HG03432 (cell line): ENCODE measurements around the gene AKR1E2.

Experiments
- ATAC-seq: cut with Tn5 transposase; IDR thresholded peaks from one replicate; pipeline ENCODE4 v1.9.1; 2021; ENCODE audit warnings: mild to moderate bottlenecking, moderate library complexity; ENCODE audit not compliant: unreplicated experiment

The AKR1E2 gene

GRCh38 chr10:4843525-4844180 is 17.6 kb downstream of the AKR1E2 start:
- no peak for ATAC-seq

DNA sequence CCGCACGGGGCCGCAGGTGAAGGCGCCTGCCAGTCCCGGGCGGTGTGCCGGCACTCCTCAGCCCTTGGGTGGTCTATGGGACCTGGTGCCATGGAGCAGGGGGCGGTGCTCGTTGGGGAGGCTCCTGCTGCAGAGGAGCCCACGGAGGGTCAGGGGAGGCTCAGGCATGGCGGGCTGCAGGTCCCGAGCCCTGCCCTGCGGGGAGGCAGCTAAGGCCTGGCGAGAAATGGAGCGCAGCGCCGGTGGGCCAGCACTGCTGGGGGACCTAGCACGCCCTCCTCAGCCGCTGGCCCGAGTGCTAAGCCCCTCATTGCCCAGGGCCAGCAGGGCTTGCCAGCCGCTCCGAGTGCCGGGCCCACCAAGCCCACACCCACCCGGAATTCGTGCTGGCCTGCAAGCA is 18.9 kb downstream of the AKR1E2 start:
- no peak for ATAC-seq

DNA sequence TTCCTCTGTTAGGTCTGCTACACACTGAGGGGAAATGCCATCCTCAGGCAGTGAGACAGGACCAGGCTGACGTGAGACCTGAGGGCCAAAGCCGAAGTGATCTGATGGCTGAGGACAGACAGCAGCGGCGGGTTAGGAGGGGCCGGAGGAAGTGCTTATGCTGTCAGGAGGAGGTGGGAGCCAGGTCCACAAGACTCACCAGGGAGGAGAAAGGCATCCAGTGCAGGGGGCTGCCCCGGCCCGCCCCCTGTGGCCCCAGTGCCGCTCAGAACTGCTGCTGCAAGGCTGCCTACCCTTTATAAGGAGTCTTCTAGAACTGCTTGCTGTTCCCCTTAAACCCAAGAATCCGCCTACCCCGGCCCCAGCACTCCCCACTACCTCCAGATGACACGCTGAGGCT is 19.8 kb downstream of the AKR1E2 start:
- no peak for ATAC-seq

DNA sequence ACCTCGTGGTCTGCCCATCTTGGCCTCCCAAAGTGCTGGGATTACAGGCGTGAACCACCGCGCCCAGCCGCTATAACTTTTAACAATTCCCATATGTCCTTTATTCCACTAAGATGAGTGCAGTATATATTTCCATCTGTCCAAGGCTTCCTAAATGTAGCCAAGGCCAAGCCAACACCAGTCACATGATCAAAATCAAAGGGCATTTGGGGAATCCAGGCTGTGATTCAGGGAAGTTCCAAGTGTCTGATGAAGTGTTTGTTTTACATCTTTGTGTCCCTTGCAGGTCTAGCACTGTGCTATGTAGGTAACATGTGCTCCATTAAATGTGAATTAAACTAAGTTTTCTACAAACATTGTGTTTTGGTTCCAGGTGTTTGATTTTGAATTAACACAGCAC is 20.8 kb downstream of the AKR1E2 start:
- ATAC-seq = no peak

DNA sequence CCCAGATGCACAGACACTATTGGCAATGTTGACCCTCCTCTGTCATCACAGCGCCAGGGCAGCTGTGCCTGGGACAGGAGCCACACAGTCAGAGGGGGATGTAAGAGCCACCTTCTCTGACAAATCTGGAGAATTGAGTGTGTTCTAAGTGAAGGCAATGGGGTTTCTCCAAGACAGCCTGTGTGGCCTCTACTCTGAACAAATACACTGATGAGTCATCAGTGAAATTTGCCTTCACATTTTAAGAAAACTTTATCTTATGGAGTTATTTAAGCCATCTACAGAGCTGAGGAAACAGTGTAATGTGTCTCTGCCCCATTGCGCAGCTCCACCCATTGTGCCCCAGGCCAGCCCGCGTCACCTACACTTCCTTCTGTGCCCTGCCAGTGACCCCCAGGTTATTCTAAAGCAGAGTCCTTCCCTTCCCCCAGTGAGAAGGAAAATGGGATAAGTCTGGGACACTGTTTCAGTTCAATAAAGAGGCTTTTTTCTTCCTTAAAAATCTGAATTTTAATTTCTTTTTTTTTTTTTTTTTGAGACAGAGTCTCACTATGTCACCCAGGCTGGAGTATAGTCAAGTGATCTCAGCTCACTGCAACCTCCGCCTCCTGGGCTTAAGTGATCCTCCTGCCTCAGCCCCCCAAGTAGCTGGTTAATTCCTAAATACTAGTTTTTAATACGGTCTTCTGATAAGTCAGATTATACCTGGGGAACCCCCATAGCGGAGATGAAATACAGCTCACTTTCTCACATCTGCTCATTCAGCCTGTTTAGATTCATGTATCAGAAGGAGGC is 21.8 kb downstream of the AKR1E2 start:
- ATAC-seq = no peak

- peak; percentile 32 for ATAC-seq
Observed at GRCh38 chr10:4848356-4849041, 22.5 kb downstream of the AKR1E2 start.

- ATAC-seq = no peak
Observed at GRCh38 chr10:4849042-4849402, 23.0 kb downstream of the AKR1E2 start.

- ATAC-seq = peak; percentile 87
Observed at GRCh38 chr10:4849555-4850242, 23.7 kb downstream of the AKR1E2 start.

- ATAC-seq = no peak
Observed at GRCh38 chr10:4850397-4850796, 24.4 kb downstream of the AKR1E2 start.

DNA sequence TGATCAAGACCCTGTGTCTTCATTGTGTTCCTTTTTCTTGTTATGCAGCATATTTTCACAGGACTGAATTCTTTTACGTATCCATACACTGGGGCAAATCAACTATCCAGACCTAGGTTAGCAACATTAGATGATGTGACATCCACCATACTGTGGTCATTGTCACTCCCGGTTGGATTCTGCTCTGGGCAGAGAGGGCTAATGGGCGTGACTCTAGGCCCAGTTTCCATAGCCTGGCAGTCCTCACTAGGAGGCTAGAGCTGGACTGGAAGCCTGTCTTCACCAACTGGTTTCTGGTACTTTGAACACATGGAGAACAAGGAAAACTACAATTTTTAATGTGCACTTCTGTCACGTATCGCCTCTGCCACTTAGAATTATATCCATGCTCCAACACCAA is 25.2 kb downstream of the AKR1E2 start:
- ATAC-seq = no peak

GRCh38 chr10:4851846-4852245 is 25.8 kb downstream of the AKR1E2 start:
- ATAC-seq = no peak

GRCh38 chr10:4865945-4866661 is 40.1 kb downstream of the AKR1E2 start:
- ATAC-seq = no peak

DNA sequence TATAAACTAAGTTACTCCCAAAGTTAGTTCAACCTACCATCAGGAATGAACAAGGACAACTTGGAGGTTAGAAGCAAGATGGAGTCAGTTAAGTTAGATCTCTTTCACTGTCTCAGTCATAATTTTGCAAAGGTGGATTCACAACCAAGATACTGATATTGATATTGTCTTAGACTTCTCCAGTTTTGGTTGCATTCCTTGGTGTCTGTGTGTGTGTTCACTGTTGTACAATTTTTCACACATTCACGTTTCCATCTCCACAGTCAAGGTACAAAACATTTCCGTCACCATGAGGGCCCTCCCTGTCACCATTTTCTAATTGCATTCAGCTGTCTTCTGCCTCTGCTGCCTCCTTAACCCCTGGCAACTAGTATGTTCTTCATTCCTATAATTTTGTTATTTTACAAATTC is 41.1 kb downstream of the AKR1E2 start:
- ATAC-seq = no peak

DNA sequence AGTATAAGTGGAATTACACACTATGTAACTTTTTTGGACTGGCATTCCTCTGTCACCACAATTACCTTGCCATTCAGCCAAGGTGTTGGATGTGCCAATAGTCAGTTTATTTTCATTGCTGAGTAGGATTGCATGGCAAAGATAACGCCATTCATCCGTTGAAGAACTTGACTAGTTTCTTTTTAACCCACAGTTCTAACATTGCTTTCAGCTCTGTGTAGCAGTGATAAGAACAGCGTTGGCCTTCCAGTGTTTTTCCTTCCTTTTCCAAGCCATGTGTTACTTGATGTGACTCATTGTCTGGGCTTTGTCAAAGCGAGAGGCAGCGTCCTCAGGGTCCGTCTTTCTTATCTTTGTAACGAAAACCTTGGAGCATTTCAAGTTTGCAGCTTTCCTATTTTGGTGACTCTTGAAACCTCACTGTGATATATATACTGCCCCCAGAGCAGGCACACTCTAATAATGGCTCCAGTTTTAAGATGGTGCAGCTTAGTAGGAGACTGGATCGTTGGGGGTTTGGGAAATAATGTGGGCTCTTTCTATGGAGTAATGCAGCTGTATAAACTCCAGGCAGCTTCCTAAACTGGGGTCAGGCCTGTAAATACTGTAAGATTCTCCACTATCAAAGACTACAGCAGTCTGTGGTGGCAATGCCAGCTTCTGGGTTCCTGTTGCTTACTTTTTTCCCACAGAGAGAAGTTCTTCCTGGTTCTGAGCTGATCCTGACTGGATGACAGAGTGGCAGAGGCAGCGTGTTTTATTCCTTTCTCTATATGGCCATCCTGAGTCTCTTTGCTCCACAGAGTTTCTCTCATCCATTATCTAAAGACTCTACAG is 41.7 kb downstream of the AKR1E2 start:
- ATAC-seq = no peak

DNA sequence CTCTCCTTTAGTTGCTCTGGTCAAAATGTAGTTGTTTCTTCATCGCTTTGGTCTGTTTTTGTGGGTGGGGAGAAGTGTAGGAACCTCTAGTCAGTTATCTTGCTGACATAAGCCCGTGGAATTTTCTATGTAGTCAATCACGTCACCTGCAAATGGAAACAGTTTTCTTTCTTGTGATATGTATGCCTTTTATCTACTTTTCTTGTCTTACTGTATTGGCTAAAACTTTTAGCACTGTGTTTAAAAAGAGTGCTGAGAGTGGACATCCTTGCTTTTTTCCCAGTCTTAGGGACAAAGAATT is 42.3 kb downstream of the AKR1E2 start:
- ATAC-seq = no peak

- no peak for ATAC-seq
Observed at GRCh38 chr10:4882704-4883078, 56.7 kb downstream of the AKR1E2 start.

DNA sequence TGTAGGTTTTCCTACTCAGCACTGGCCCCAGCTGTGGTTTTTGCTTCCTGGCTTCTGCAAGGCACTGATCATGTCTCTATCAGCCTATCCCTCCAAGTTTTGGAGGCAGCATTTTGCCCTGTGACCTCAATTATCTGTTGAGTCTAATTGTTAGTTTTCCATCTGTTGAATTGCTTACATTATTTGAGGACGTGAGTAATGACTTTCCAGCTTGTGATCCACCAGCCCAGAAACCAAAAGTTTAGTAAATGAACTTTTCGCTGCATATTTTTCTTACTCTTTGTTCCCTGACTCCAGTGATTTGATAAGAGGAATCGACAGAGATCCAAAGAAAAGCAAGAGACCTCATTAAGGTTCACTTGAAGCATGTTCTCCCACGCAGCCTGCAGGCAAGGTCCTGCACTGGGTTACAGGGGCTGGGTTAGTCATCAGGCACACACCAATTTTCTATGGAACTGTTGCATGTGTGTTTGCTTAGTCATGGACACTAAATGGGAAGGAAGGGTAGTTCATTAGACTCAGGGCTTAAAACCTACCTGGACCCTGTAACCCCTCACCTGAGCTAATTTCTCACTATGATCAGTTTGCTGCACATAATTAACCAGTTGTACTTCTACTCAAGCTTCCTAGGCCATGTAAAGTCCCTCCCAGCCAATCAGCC is 57.2 kb downstream of the AKR1E2 start:
- no peak for ATAC-seq

DNA sequence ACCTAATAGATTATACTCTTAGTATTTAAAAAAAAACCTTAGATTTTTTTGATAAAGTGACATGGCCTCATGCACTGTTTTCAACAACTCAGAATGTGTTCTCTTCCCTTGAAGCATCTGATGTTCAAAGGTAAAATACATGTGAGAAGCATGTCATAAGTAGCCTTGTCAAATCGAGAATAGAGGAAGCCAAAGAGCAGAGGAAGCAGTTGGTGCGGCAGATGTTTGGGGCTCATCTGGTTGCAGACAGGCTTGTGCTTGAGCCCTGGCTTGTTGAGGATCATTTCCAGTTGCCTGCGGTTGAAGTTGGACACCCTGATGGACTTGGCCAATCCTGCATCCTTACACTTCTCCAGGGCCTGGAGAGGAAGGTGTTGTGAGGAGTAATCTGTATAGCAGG is 59.2 kb downstream of the AKR1E2 start:
- ATAC-seq = peak; percentile 48

DNA sequence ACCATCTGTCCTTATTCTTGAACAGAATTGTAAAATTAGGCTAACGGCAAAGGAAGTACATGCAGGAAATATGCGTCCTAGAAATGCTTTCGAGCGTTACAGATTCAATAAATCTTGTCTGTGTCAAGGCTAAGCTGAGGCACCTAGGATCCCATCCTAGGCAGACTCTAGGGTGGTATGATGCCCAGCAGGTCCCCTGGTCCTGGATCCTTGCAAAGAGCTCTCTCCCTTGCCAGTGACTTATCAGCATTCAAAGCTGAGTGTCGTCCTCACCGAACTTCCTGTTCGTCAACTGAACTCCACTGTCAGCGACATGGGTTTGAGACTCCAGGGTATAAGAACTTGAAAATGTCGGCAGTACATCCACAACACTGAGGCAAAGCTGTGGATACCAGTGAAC is 61.5 kb downstream of the AKR1E2 start:
- no peak for ATAC-seq

GRCh38 chr10:4888236-4888635 is 62.2 kb downstream of the AKR1E2 start:
- ATAC-seq = no peak
